Neural progenitor cell (in vitro differentiated cells): ENCODE results near the gene ARHGAP9.

Experiments used
- EZH2 ChIP-seq: fragments of 200-600 bp; sonication (generic); IDR thresholded peaks from 2 replicates; pipeline ENCODE4 v1.6.1; 2017; ENCODE audit warnings: antibody characterized with exemption, mild to moderate bottlenecking, moderate library complexity
- EZH2phosphoT487 ChIP-seq: fragments of 200-600 bp; sonication (generic); IDR thresholded peaks from 2 replicates; pipeline ENCODE4 v1.6.1; 2017; ENCODE audit warnings: antibody characterized with exemption
- TF ChIP-seq, protein P1 (sequence below): fragments of 200-600 bp; sonication (generic); IDR thresholded peaks from 2 replicates; pipeline ENCODE4 v1.5.1; 2017; ENCODE audit warnings: antibody characterized with exemption, mild to moderate bottlenecking

GRCh38 chr12:57451233-57451778 lies 28.4 kb downstream of the ARHGAP9 start:
- TF ChIP-seq, protein P1, sequence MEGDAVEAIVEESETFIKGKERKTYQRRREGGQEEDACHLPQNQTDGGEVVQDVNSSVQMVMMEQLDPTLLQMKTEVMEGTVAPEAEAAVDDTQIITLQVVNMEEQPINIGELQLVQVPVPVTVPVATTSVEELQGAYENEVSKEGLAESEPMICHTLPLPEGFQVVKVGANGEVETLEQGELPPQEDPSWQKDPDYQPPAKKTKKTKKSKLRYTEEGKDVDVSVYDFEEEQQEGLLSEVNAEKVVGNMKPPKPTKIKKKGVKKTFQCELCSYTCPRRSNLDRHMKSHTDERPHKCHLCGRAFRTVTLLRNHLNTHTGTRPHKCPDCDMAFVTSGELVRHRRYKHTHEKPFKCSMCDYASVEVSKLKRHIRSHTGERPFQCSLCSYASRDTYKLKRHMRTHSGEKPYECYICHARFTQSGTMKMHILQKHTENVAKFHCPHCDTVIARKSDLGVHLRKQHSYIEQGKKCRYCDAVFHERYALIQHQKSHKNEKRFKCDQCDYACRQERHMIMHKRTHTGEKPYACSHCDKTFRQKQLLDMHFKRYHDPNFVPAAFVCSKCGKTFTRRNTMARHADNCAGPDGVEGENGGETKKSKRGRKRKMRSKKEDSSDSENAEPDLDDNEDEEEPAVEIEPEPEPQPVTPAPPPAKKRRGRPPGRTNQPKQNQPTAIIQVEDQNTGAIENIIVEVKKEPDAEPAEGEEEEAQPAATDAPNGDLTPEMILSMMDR, result no peak
- no peak for TF ChIP-seq EZH2
- no peak for TF ChIP-seq EZH2phosphoT487
